ENCODE results near the gene IL1RAP. TPM values are rescaled to one million over a fixed set of nuclear protein-coding genes. Genes with fewer than 3 reads are reported as not detected.

IL1RAP gene
- polyA plus RNA-seq, 3 donors: 1.5 to 7.9 (median 3.0) TPM

DNA sequence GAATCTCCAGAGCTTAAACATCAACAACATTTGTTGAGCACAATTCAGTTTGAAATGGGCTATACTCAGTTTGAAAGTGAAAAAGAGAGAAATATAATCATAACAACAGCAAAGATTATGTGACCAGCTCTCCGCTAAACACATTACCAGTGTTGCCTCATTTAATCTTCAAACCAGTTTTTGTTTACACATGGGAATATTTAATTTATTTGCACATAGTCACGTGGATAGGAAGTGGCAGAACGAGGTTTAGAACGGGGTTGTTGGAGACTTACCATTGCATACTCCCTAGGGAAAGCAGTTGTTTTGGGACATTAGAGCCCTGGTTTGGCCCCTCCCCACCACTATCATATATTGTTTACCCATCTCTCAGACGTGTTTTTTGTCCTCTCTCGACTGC, 77.2 kb downstream of the IL1RAP start:
- no peak overlapping the region for H3K27ac ChIP-seq (ENCODE audit: low read depth, low read length)
- 19 to 71% (median 51%) methylated on average over 6 of the region's 6 CpGs for WGBS, 3 donors

DNA sequence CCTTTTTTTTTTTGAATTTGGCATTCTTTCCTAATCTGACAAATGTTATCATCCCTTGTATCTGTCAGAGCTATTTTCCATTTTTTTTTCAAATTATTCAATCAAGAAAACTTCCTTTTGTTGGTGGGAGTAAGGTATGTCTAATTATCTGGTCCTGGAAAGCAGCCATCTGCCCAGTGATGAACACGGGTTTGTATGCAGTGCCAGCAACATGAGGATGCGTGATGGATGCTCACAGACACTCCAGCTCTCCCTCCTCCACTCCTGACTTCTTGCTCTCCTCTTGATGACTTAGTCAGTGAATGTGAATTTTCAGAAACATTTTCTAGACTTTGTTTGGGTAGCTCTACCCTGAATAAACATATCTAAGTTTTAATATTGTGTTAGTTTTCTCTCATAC, 79.2 kb downstream of the IL1RAP start:
- no peak overlapping the region for H3K27ac ChIP-seq (ENCODE audit: low read depth, low read length)
- 75 to 83% (median 75%) methylated on average over 2 of the region's 2 CpGs for WGBS, 3 donors

DNA sequence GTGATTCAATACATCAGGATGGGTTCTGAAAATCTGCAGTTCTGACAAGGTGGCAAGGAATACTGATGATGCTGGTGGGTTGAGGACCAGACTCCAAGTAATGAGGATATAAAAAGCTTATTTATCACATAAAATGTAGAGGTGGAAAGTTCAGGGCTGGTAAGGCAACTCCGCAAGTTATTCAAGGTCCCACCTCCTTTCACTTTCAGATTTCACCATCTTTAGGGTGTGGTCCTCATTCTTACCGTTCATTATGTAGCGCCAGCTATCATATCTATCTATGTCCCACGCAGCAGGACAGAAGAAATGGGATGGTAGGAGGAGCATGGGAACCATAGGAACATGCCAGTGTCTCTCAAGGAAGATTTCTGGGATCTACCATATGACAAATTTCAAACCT, 80.3 kb downstream of the IL1RAP start:
- WGBS, 3 donors: 68 to 97% (median 86%) methylated on average over 4 of the region's 4 CpGs
- H3K27ac ChIP-seq (ENCODE audit: low read depth, low read length): no peak overlapping the region

DNA sequence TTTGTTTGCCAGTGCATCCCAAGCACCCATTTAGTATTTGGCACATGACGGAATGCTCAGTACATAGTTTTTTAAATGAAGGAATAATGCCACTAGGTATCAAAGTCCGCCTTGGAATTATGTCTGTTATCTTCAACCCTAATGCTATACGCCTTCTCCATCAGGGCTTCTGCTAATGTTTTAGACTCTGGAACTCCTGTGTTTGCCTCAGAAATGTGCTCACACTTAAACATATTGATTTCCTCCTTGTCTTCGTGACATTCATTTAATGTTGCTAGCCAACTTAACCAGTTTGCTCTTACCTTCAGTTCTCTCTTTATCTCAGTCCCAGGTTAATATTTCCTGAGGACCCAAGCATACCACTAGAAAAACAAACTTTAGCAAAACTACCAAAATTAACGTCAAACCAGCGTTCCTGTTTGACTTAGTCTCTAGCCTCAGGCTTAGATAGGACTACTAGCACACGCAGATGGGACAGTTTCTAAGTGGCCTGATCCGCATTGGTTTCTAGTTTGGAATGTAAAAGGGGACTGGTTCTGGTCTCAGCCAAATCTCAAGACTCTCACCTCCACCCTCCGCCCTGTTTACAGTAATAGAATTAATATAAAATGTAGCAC, 81.4 kb downstream of the IL1RAP start:
- 32 to 96% (median 93%) methylated on average over 9 of the region's 9 CpGs for WGBS, 3 donors

DNA sequence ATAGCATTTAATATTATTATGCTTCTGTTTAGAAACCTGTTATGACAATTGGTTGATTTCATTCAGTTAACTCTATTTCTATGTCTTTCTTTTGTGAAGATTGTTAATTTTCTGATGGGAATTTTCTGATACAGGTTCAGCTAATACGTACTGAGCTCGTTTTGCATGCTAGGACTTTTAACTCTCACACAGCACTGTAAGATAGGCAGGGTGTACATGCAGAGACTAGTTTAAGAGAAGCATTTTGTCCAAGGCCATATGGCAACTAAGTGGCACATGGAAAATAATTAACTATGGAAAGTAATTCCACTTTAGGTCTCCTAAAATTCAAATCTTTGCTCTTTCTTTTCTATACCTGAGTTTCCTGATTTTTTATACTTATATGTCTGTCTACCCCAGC, 81.9 kb downstream of the IL1RAP start:
- 26 to 91% (median 87%) methylated on average over 2 of the region's 2 CpGs for WGBS, 3 donors
- no peak overlapping the region for H3K27ac ChIP-seq (ENCODE audit: low read depth, low read length)

More for the DNA sequence above, 81.4 kb downstream of the IL1RAP start:
- H3K27ac ChIP-seq (ENCODE audit: low read depth, low read length): no peak overlapping the region

DNA sequence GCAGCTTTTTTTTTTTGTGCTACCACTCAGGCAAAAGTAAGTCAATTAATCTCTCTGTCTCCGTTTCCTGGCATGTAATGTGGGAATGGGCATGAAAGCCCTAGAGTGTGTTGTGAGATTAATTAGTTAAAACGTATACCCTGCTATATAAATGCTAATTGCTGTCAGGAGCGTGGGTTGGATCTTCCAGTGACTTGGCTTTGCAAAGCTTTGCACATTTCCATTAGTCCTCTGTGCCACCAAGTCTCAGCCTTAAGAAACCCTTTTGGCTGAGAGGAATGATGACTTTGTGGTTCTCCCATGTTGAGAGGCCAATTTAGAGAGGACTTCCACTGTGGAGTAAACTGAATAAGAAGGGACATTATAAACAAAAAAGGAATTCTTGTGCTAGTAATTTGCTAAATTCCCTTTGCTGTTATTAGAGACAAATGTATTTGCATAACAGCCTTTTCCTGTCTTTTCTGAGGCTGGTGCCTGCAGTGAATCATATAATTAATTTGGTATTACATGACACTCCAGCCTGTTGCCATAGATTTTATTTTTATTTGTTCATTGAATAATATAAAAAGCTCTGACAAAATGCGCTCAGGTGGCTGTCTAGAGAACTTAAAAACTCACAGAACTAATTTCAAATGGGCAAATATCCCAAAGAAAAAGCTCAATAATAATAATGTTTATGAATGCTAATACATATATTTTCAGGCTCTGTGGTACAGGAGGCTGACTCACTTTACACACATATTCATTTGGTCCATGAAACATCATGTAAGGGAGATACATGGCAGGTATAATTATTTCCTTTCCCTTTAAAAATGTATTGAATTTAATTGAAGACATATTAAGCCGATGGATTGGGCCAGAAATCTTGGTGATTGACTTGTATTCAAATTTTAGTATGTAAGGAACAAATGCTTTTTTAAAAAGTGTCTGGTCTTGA, 82.7 kb downstream of the IL1RAP start:
- 59 to 75% (median 71%) methylated on average over 5 of the region's 5 CpGs for WGBS, 3 donors
- no peak overlapping the region for H3K27ac ChIP-seq (ENCODE audit: low read depth, low read length)

DNA sequence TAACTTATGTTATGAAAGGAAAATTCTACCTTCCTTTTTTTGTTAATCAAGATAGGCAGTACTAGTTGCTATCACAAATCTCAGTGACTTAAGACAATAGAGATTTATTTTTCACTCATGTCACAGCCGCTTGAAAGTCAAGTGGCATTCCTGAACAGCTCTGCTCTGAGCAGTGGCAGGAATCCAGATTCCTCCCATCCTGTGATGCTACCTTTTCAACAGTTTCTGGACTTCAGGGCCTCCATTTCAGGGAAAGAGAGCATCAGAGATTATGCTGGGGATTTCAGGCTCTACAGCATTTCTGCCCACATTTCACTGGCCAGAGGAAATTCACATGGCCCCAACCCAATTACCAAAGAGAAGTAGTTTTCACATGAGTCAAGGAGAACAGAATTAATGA, 83.4 kb downstream of the IL1RAP start:
- H3K27ac ChIP-seq (ENCODE audit: low read depth, low read length): no peak overlapping the region
- 72 to 90% (median 81%) methylated on average over 1 of the region's 1 CpG for WGBS, 3 donors

DNA sequence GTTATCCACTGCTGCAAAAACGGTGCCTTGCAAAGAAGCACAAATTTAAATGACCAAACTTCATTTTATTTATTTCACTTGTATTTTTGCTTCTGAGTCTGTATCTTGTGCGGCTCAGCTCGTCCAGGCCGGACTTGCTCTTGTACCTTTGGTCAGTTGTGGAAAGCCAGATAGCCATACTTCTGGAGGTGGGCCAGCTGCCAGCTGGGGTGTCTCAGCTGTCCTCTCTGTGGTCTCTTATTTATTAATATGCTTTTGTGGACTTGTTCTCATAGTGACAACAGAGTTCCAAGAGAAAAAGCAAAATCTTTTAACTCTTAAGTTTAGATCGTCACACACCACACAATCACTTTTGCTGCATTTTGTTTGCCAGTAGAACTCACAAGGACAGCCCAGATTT, 87.7 kb downstream of the IL1RAP start:
- WGBS, 3 donors: 52 to 74% (median 74%) methylated on average over 5 of the region's 5 CpGs
- no peak overlapping the region for H3K27ac ChIP-seq (ENCODE audit: low read depth, low read length)

DNA sequence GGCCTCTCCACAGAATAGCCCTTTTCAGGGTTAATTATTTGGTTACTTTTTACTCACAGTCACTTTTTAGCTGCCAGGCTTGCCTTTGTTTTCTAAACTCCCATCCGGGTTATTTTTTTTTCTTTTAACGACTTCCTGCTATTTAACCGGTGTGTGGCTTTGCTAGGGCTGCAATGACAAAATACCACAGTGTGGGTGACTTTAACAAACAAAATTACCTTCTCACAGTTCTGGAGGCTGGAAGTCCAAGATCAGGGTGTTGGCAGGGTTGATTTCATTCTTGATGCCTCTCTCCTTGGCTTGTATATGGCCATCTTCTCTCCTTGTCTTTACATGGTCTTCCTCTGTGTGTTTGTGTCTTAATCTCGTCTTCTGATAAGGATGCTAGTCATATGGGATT, 91.5 kb downstream of the IL1RAP start:
- no peak overlapping the region for H3K27ac ChIP-seq (ENCODE audit: low read depth, low read length)
- 31 to 57% (median 39%) methylated on average over 4 of the region's 4 CpGs for WGBS, 3 donors

DNA sequence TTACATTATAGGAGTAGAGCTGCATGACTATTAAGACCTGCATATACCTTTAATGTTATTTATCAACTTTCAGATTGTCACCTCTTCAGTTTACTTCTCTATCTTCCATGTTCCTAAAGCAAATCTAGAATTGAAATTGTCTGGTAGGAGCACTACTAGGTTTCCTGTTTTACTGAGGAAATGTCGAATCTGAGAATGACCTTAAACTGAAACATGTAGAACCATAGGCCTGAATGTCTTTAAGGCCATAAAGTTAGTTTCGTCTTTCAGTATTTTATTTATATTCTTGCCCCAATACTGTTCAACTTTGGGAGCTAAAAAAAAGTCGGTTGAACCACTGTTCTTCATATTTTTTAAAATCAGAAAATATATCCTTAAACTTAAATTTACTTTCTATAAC, 92.7 kb downstream of the IL1RAP start:
- H3K27ac ChIP-seq (ENCODE audit: low read depth, low read length): no peak overlapping the region
- WGBS, 3 donors: 59 to 64% (median 64%) methylated on average over 3 of the region's 3 CpGs

DNA sequence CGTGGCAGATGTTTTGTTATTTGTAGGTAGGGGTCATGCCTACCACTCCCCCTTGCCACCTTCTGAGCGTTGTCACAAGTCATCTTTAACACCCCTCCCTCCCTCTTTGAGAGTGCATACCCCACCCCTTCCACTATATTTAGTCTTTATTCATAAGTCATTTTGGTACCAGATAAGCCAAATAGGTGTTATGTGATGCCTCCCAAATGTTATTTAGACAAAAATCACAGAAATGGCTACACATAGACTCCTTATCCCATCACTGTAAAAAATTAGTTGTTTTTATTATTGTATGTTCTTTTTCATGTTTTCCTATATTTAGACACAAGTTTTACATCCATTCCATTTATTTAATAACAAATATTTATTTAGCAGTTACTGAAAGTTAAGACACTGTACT, 93.1 kb downstream of the IL1RAP start:
- 80 to 89% (median 84%) methylated on average over 2 of the region's 2 CpGs for WGBS, 3 donors
- H3K27ac ChIP-seq (ENCODE audit: low read depth, low read length): no peak overlapping the region

DNA sequence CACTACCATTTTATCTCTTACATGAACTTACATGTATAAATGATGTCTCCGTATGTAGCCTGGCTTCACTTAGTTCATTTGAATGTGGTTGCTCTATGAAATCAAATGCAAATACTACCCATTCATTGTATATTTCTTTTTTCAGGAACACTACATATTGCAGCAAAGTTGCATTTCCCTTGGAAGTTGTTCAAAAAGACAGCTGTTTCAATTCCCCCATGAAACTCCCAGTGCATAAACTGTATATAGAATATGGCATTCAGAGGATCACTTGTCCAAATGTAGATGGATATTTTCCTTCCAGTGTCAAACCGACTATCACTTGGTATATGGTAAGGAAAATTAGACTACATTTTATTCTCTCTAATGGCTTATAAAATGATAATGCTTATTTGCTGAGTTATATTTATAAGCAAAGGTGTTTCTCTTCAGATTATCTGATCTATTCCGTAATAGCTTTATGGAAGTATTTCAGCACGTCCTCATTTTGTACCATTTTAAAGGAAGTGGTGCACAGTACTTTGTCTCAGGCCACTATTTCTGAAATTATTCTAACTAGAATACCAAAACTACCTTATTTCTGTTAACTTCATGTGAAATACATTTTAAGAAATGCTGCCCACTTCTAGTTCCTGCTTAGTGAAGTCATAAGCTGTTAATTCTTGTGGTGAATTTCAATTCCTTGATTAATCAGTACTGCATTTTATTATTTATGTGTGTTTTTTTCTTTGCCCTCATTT, 95.1 kb downstream of the IL1RAP start:
- H3K27ac ChIP-seq (ENCODE audit: low read depth, low read length): no peak overlapping the region
- WGBS, 3 donors: 70 to 79% (median 72%) methylated on average over 4 of the region's 4 CpGs

DNA sequence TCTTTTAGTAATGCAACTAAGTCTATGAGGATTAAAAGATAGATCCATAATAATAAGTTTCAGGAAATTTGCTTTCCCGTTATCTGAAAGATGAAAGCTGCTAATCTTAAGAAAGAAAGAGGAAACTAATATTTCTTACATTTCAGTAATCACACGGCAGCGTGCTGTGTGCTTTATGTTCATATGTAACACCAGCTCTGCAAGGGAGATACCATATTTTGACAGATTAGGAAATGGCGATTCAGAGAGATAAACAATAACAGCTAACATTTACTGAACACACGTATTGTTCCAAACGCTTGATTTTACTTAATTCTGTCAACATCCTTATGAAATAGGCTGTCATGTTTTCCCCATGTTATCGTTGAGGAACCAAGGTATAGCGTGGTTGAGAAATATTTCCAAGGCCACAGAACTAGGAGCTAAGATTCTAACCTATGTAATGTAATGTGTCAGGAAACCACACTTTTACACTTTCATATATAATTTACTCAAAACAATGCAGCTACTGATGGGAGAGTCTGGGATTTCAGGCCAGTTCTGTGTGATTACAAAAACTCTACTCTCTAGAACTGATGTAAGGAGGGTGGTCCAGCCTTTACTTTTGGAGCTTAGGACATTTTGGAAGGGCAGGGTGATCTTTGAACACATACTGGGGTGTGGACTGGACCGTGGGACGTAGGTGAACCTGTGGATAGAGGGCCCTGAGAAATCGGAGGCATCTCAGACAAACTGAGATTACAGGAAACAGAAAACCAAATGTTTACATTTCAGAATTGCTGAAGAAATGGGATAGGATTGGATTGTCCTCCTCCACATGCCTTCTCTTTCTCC, 100.6 kb downstream of the IL1RAP start:
- WGBS, 3 donors: 48 to 50% (median 49%) methylated on average over 11 of the region's 11 CpGs
- H3K27ac ChIP-seq (ENCODE audit: low read depth, low read length): no peak overlapping the region

DNA sequence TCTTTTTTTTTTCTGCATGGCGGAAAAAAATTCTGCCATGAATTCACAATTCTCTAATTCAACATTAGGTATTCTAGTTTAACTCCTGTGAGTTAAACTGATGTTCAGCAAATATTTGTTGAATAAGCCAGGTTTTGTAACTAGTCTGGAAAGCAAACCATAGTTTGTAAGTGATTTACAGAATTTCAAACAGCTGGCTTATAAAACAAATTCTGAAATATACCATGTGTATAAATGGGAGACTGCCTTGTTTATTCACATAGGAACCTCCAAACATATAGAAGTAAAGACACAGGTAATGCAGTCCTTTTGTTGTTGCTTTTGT, 101.1 kb downstream of the IL1RAP start:
- no peak overlapping the region for H3K27ac ChIP-seq (ENCODE audit: low read depth, low read length)
- 85 to 94% (median 88%) methylated on average over 1 of the region's 1 CpG for whole genome bisulfite sequencing, 3 donors

DNA sequence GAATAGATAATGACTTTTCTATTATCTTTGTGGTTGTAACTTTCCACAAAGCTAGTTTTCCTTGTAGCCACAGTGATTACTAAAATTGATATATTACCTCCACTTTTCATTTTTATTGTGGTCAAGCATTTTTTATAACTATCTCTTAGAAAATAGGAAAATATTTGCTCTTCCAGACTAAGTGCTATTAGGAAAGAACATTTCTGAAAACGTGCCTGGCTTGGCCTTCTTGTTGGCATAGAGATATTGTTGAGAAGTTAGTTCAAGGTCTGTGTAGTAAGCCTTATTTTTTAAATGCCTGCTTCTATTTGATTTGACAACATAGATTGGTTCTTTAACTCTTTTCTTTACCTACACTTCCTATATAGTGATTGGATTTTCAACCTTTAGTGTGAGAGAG, 101.7 kb downstream of the IL1RAP start:
- WGBS, 3 donors: 12 to 59% (median 44%) methylated on average over 1 of the region's 1 CpG
- H3K27ac ChIP-seq (ENCODE audit: low read depth, low read length): no peak overlapping the region

DNA sequence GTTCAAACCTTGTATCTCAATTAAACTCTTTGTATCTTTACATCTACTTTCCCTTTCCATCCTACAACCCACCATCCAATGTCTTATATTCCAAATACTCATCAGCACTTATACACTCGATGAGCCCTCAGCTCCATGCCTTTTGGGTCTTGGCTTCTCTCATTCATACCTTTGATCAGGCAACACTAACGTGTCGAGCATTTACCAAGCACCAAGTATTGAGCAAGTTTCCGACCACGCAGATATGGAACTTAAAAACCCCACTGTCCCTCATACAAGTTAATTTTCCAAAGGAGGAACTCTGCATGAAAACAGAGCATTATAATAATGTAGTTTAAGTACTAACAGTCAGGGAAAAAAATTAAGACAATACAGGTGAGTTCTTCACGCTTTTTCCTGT, 102.8 kb downstream of the IL1RAP start:
- 54 to 78% (median 59%) methylated on average over 6 of the region's 6 CpGs for WGBS, 3 donors
- no peak overlapping the region for H3K27ac ChIP-seq (ENCODE audit: low read depth, low read length)

DNA sequence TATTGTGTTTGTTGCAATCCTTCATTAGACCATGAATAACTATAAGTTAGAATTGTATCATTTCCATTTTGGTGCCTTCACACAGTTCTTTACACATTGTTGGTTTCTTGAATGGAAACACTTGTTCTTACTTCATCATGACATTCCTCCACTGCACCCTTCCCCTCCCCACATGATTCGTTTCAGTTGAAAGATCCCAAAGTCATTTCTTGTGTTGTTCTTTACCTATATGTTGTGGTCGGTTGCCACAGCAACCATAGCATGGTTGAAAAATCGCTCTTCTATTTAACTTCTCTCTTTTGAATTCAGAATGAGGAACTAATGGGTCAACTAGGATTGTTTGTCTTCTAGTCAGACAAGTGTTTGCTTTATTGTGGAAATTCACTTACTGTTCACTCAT, 103.3 kb downstream of the IL1RAP start:
- 50 to 73% (median 70%) methylated on average over 3 of the region's 3 CpGs for WGBS, 3 donors
- no peak overlapping the region for H3K27ac ChIP-seq (ENCODE audit: low read depth, low read length)

DNA sequence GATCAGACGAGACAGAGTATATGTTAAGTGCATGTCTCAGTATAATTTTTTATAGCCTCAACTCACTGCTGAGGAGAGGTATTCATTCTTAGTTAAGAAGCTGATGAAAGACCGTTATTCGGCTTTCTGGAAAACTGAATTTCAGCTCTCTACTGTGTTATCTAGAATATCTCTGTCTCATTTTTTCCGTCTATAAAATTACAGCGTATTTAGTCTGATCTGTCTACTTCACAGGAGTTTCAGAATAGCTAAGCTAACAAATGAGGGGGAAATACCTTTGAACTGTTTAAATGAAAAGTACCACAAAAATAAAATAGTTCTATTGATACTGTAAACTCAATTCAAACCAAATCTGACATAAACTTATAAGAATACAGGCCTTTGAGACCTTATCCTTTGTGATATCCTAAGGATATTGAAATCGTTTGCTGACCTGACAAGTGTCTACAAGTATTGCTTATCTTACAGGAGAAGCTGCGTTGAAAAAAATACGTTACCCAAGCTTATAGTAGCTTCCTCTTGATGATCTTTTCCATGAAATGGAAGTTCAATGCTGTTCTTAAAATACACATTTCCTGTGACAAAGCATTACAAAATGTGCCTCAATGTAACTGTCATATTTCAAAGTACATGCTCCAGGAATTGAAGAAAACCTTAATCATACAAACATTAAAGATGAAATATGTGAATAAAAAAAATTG, 104.6 kb downstream of the IL1RAP start:
- WGBS, 3 donors: 58 to 75% (median 63%) methylated on average over 8 of the region's 8 CpGs
- H3K27ac ChIP-seq (ENCODE audit: low read depth, low read length): no peak overlapping the region

All from adipose tissue (tissue), 3 donors.